Sigmoid colon (tissue), 7 donors: Measurements from ENCODE around the gene UQCC2. TPM values are rescaled to one million over a fixed set of nuclear protein-coding genes. Genes with fewer than 3 reads are reported as not detected.

ENCODE experiments used
- DNase-seq: peaks from one replicate; pipeline ENCODE4 v3.0.0-alpha.2; 2019
- H3K27ac ChIP-seq, 4 donors: fragments of 200-600 bp; sonication (generic); one replicate each; pipeline ENCODE4 v1.5.1; 2016 to 2019; ENCODE audit warnings: mild to moderate bottlenecking in 1 of 4
- H3K27me3 ChIP-seq, 3 donors: fragments of 200-600 bp; sonication (generic); one replicate each; pipeline ENCODE4 v1.5.1; 2019; ENCODE audit warnings: mild to moderate bottlenecking in 1 of 3
- H3K36me3 ChIP-seq, 4 donors: fragments of 200-600 bp; sonication (generic); one replicate each; pipeline ENCODE4 v1.5.1; 2016 to 2019
- H3K4me1 ChIP-seq, 4 donors: fragments of 200-600 bp; sonication (generic); one replicate each; pipeline ENCODE4 v1.5.1; 2017 to 2019
- H3K4me3 ChIP-seq, 4 donors: fragments of 200-600 bp; sonication (generic); one replicate each; pipeline ENCODE4 v1.5.1; 2017 to 2019; ENCODE audit warnings: mild to moderate bottlenecking in 2 of 4, moderate library complexity in 1 of 4
- H3K9me3 ChIP-seq, 4 donors: fragments of 200-600 bp in 3 of 4; sonication (generic) in 3 of 4; one replicate each; pipeline versions ENCODE4 v1.5.1 to v1.6.1; 2013 to 2019
- CTCF ChIP-seq, 4 experiments: fragments of 450-650 bp in 3 of 4; fragments of 200-600 bp in 1 of 4; IDR thresholded peaks; one replicate each; pipeline ENCODE4 v1.5.1; 2016 to 2019; ENCODE audit warnings: antibody characterized with exemption in 4 of 4, mild to moderate bottlenecking in 3 of 4, moderate library complexity in 2 of 4
- EP300 ChIP-seq, 4 donors: sonication (generic); formaldehyde crosslinking; IDR thresholded peaks; one replicate each; pipeline ENCODE4 v1.6.1; 2017; ENCODE audit warnings: antibody characterized with exemption in 4 of 4
- POLR2A ChIP-seq, 2 donors: fragments of 450-650 bp; IDR thresholded peaks; one replicate each; pipeline ENCODE4 v1.6.1; 2016; ENCODE audit warnings: antibody characterized with exemption in 2 of 2, mild to moderate bottlenecking in 2 of 2, moderate library complexity in 2 of 2
- POLR2AphosphoS5 ChIP-seq, 4 donors: sonication (generic); formaldehyde crosslinking; IDR thresholded peaks; one replicate each; pipeline ENCODE4 v1.6.1; 2017; ENCODE audit warnings: antibody characterized with exemption in 4 of 4
- WGBS, 2 donors: extraction: QIAGEN DNeasy Blood & Tissue Kit; methylation state at CpG; one replicate each; pipeline ENCODE4 v1.1.7; 2013; 5-methylcytosine and 5-hydroxymethylcytosine counted together
- intact Hi-C: fragments of 100-400 bp; cut with DNase I; formaldehyde crosslinking; loops from one replicate; pipeline ENCODE4 v1.15.1; 2023
- polyA plus RNA-seq, 3 donors: library from polyadenylated mRNA; stranded (reverse); fragments of 200-250 nt; gene quantifications; one replicate each; pipeline ENCODE4 v1.2.3, GENCODE V29; 2013
- small RNA-seq, 3 donors: library from RNA; depleted of rRNA; stranded (forward); fragments of <200 nt; gene quantifications; one replicate each; pipeline ENCODE3, GENCODE V24; 2016
- total RNA-seq, 4 donors: library from RNA; depleted of rRNA; stranded (reverse); fragments of >200 nt; gene quantifications; one replicate each; pipeline ENCODE4 v1.1.0, GENCODE V29; 2016
- donor health status: healthy with polysubstance abuse.
- donor health status: Bipolar disorder and iron deficiency.
- donor health status: healthy.

UQCC2 gene
- total and polyA plus RNA-seq, 7 donors: 9.5 to 90.9 (median 34.9) TPM

- intact Hi-C loops: no loop called here
- TF ChIP-seq CTCF (IDR thresholded peaks at IDR 0.05) (no peak), POLR2A (IDR thresholded peaks at IDR 0.05) (no peak), POLR2AphosphoS5 (IDR thresholded peaks at IDR 0.05) (no peak), EP300 (IDR thresholded peaks at IDR 0.05) (no peak)
- H3K4me3 ChIP-seq: no peak overlapping the region
- H3K27me3 ChIP-seq: no peaks in the 10 kb centered on the region
- no peaks in the 10 kb centered on the region for H3K36me3 ChIP-seq
- H3K4me1 ChIP-seq: no peaks in the 10 kb centered on the region
- H3K27ac ChIP-seq: no peak overlapping the region
- no peak for DNase-seq
- WGBS, 2 donors: 75 to 77% methylated on average over 4 of the region's 4 CpGs
- H3K9me3 ChIP-seq: no peaks in the 10 kb centered on the region
Observed at GRCh38 chr6:33651403-33651802, 60.1 kb downstream of the UQCC2 start.

Small RNAs within 50 kb of the gene (small RNA-seq; reads per million reads assigned to genes)
- 0 reads per million in 3 donors for gene MIR3934

Other genes starting within 250 kb of the UQCC2 start
- gene BAK1, start 131.4 kb downstream of the UQCC2 start, total RNA-seq: 10 to 100 TPM in 3 of 4 donors, 1 to 10 TPM in 1; 8.9 to 11.1 (median 10.4) TPM
- 100 to 1,000 TPM in 1 of 3 donors, 10 to 100 TPM in 2; 76.3 to 160 (median 96.9) TPM for gene BAK1, start 131.4 kb downstream of the UQCC2 start, polyA plus RNA-seq
- gene ITPR3, start 90.4 kb downstream of the UQCC2 start, total RNA-seq: 10 to 100 TPM in 1 of 4 donors, 1 to 10 TPM in 3; 7.7 to 16.9 (median 9.0) TPM
- 10 to 100 TPM; 10.2 to 75.3 (median 20.6) TPM for gene ITPR3, start 90.4 kb downstream of the UQCC2 start, polyA plus RNA-seq
- gene IP6K3, start 35.2 kb upstream of the UQCC2 start, total RNA-seq: 10 to 100 TPM in 1 of 4 donors, 1 to 10 TPM in 3; 4.9 to 10.3 (median 6.4) TPM
- 1 to 10 TPM in 1 of 3 donors, under 1 TPM in 2; 0.46 to 1.1 (median 0.60) TPM for gene IP6K3, start 35.2 kb upstream of the UQCC2 start, polyA plus RNA-seq
- 10 to 100 TPM; 31.8 to 42.7 (median 38.8) TPM for gene LEMD2, start 77.4 kb upstream of the UQCC2 start, total RNA-seq
- 10 to 100 TPM; 17.6 to 71.6 (median 18.0) TPM for gene LEMD2, start 77.4 kb upstream of the UQCC2 start, polyA plus RNA-seq
- not detected for gene MLN, start 92.3 kb upstream of the UQCC2 start, total RNA-seq
- under 1 TPM in 1 of 3 donors, not detected in 2; 0.48 TPM for gene MLN, start 92.3 kb upstream of the UQCC2 start, polyA plus RNA-seq